Stimulated activated naive CD8-positive, alpha-beta T cell treated with anti-CD3 and anti-CD28 coated beads, Interleukin-15, amount 100 ng/mL, for 72 hours (primary cell): ENCODE measurements around the gene VPS26A.

ENCODE experiments used
- ATAC-seq: fragments of 150-1000 bp; cut with Tn5 transposase; 2 replicates; pipeline ENCODE4 v1.10.0; 2021; ENCODE audit warnings: mild to moderate bottlenecking, moderate library complexity
- DNase-seq, 2 donors: peaks; one replicate each; pipeline ENCODE4 v3.0.0; 2021 to 2022
- H3K27ac Mint-ChIP-seq, 2 donors: one replicate each; pipeline ENCODE4 v1.8.0; 2022; ENCODE audit warnings: mild to moderate bottlenecking in 2 of 2, mixed read lengths in 2 of 2, moderate library complexity in 2 of 2
- H3K27me3 Mint-ChIP-seq: one replicate; pipeline ENCODE4 v1.8.0; 2022; ENCODE audit warnings: mixed read lengths
- H3K4me1 Mint-ChIP-seq: one replicate; pipeline ENCODE4 v1.8.0; 2022; ENCODE audit warnings: mild to moderate bottlenecking, mixed read lengths
- H3K4me3 Mint-ChIP-seq, 2 donors: one replicate each; pipeline ENCODE4 v1.8.0; 2022; ENCODE audit warnings: mild to moderate bottlenecking in 2 of 2, mixed read lengths in 2 of 2, moderate library complexity in 1 of 2
- H3K9me3 Mint-ChIP-seq, 2 donors: one replicate each; pipeline ENCODE4 v1.8.0; 2022; ENCODE audit warnings: mixed read lengths in 2 of 2

VPS26A gene

GRCh38 chr10:69123747-69124562, at the start of gene VPS26A:
Gene VPS26A (plus strand): TSS chr10:69124178. CDS start chr10:69124278, 100 bp downstream.
- peak within 1 kb of the TSS; percentile 94 to 97 for H3K27ac Mint-ChIP-seq

DNA sequence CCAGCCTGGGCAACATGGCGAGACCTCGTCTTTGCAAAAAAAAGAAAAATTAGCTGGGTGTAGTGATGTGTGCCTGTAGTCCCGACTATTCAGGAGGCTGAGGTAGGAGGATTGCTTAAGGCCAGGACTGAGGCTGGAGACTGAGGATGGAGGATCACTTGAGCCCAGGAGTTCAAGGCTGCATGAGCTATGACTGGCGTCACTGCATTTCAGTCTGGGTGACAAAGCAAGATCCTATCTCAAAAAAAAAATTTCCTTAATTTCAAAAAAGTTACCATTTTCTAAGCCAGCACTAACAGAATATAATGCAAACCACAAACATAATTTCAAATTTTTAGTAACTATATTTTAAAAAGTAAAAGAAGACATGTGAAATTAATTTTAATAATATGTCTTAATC, 49.4 kb upstream of the VPS26A start:
- ATAC-seq (no peak), DNase-seq (no peak)
- Mint-ChIP-seq H3K27me3 (no peaks in the 10 kb centered on the region), H3K27ac (no peak overlapping the region), H3K4me1 (peaks cover 18% of the 10 kb centered on the region), H3K4me3 (no peak overlapping the region), H3K9me3 (no peaks in the 10 kb centered on the region)

More at GRCh38 chr10:69123747-69124562, at the start of gene VPS26A:
- ATAC-seq: peak; percentile 93
- peak within 1 kb of the TSS; percentile 90 to 94 for H3K4me3 Mint-ChIP-seq
- H3K4me1 Mint-ChIP-seq: peaks cover 42% of the 10 kb centered on the region
- DNase-seq: peak; percentile 98 to 99
- H3K27me3 Mint-ChIP-seq: no peaks in the 10 kb centered on the region
- H3K9me3 Mint-ChIP-seq: no peaks in the 10 kb centered on the region

- H3K27me3 Mint-ChIP-seq: no peaks in the 10 kb centered on the region
- H3K4me3 Mint-ChIP-seq: no peak overlapping the region
- peaks cover 18% of the 10 kb centered on the region for H3K4me1 Mint-ChIP-seq
- H3K27ac Mint-ChIP-seq: no peak overlapping the region
- ATAC-seq (no peak), DNase-seq (no peak)
- no peaks in the 10 kb centered on the region for H3K9me3 Mint-ChIP-seq
Observed at GRCh38 chr10:69075431-69075830, 48.5 kb upstream of the VPS26A start.

GRCh38 chr10:69078311-69078710, 45.7 kb upstream of the VPS26A start:
- Mint-ChIP-seq H3K4me3 (no peak overlapping the region), H3K9me3 (no peaks in the 10 kb centered on the region), H3K4me1 (peaks cover 10% of the 10 kb centered on the region), H3K27ac (peak overlapping the region in 1 of 2 donors; percentile 19), H3K27me3 (no peaks in the 10 kb centered on the region)
- no peak for ATAC-seq
- DNase-seq: no peak

GRCh38 chr10:69080226-69080625, 43.8 kb upstream of the VPS26A start:
- DNase-seq (no peak), ATAC-seq (no peak)
- no peaks in the 10 kb centered on the region for H3K27me3 Mint-ChIP-seq
- no peak overlapping the region for H3K27ac Mint-ChIP-seq
- H3K9me3 Mint-ChIP-seq: no peaks in the 10 kb centered on the region
- no peak overlapping the region for H3K4me3 Mint-ChIP-seq
- peaks cover 5% of the 10 kb centered on the region for H3K4me1 Mint-ChIP-seq

GRCh38 chr10:69086001-69086509, 37.9 kb upstream of the VPS26A start:
- Mint-ChIP-seq H3K27me3 (no peaks in the 10 kb centered on the region), H3K4me1 (peaks cover 38% of the 10 kb centered on the region), H3K9me3 (no peaks in the 10 kb centered on the region), H3K4me3 (peak overlapping the region; percentile 75 to 83), H3K27ac (peak overlapping the region; percentile 90 to 92)
- DNase-seq (no peak), ATAC-seq (no peak)

- DNase-seq (peak; percentile 76 to 81), ATAC-seq (peak; percentile 74)
- no peaks in the 10 kb centered on the region for H3K9me3 Mint-ChIP-seq
- H3K27ac Mint-ChIP-seq: peak within 1 kb of the TSS; percentile 96 to 97
- peak within 1 kb of the TSS; percentile 74 to 83 for H3K4me3 Mint-ChIP-seq
- H3K27me3 Mint-ChIP-seq: no peaks in the 10 kb centered on the region
- peaks cover 45% of the 10 kb centered on the region for H3K4me1 Mint-ChIP-seq
Observed at GRCh38 chr10:69087590-69088470, 36.1 kb upstream of the VPS26A start, which contains the start of gene SRGN. Gene SRGN (plus strand): TSS chr10:69088103. CDS start chr10:69088158, 55 bp downstream.

DNA sequence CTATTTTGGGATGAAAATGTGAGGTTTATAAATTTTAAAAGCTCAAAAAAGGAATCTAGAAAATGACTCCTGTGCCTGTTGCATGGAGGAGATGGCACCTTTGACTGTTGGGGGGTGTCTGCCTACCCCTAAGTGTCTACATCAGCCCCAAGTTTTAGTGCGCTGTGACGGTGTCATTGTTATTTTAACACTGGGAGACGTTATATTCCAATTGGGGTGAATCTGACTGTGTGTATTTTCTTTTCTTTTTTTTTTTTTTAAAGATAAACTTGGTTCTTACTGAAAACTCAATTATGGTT, 35.6 kb upstream of the VPS26A start:
- Mint-ChIP-seq H3K4me1 (peaks cover 51% of the 10 kb centered on the region), H3K27ac (peak overlapping the region; percentile 96 to 97), H3K9me3 (no peaks in the 10 kb centered on the region), H3K4me3 (peak overlapping the region; percentile 74 to 83), H3K27me3 (no peaks in the 10 kb centered on the region)
- ATAC-seq: no peak
- DNase-seq: peak; percentile 32 to 39

- DNase-seq: peak; percentile 48 to 58
- no peaks in the 10 kb centered on the region for H3K27me3 Mint-ChIP-seq
- peak overlapping the region; percentile 79 to 83 for H3K4me3 Mint-ChIP-seq
- ATAC-seq: peak; percentile 22
- no peaks in the 10 kb centered on the region for H3K9me3 Mint-ChIP-seq
- H3K4me1 Mint-ChIP-seq: peaks cover 55% of the 10 kb centered on the region
- peak overlapping the region; percentile 96 to 97 for H3K27ac Mint-ChIP-seq
Observed at GRCh38 chr10:69088801-69089501, 35.0 kb upstream of the VPS26A start.

DNA sequence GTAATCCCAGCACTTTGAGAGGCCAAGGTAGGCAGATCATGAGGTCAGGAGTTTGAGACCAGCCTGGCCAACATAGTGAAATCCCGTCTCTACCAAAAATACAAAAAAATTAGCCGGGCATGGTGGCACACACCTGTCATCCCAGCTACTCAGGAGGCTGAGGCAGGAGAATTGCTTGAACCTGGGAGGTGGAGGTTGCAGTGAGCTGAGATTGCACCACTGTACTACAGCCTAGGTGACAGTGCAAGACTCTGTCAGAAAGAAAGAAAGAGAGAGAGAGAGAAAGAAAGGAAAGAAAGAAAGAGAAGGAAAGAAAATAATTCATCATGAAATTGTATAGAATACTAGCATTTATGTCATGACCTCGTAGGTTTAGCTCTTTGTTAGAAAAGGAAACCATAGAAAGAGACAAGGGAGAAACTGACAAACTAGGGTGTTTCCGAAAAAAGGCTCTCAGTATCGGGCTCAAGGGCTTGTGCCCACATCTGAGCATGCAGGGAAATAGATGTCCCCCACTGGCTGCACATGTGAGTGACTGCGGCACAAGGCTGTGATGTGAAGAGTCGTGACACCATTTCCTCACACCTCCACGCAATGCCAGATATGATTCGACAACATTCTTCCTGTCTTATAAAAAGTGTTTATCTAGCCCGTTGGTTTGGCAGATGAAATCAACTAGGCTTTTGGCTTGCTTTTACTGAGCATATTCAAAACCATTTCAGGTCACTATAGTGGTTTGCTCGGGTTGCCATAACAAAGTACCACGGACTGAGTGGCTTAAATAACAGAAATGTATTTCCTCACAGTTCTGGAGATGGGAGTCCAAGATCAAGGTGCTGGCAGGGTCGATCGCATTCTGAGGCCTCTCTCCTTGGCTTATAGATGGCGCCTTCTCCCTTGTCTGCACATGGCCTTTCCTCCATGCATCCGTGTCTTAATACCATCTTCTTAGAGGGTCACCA, 34.1 kb upstream of the VPS26A start:
- Mint-ChIP-seq H3K4me3 (peak overlapping the region; percentile 79 to 83), H3K27me3 (no peaks in the 10 kb centered on the region), H3K9me3 (no peaks in the 10 kb centered on the region), H3K27ac (peak overlapping the region; percentile 95 to 96), H3K4me1 (peaks cover 53% of the 10 kb centered on the region)
- DNase-seq (peak; percentile 82 to 93), ATAC-seq (peak; percentile 91)

DNA sequence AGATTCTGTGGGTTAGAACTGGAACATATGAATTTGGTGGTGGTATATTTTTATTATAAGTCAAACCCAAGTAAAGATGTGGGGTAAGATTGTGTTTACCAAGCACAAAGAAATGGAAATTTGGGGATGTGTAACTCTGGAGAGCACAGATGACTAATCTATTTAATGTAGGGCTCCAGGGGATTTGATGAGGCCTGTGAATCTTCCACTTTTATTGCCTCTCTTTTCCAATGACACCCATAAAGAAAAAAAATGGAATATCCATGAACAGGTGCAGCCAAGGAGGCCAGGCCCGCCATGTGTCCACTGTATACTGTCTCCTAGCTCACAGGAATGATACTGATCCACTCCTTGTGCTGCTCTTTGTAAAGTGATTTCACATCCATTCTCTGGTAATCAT, 33.3 kb upstream of the VPS26A start:
- peaks cover 53% of the 10 kb centered on the region for H3K4me1 Mint-ChIP-seq
- peak overlapping the region; percentile 95 to 96 for H3K27ac Mint-ChIP-seq
- DNase-seq (no peak), ATAC-seq (no peak)
- H3K4me3 Mint-ChIP-seq: peak overlapping the region; percentile 79 to 83
- H3K27me3 Mint-ChIP-seq: no peaks in the 10 kb centered on the region
- no peaks in the 10 kb centered on the region for H3K9me3 Mint-ChIP-seq

- Mint-ChIP-seq H3K27ac (peak overlapping the region; percentile 95 to 96), H3K9me3 (no peaks in the 10 kb centered on the region), H3K27me3 (no peaks in the 10 kb centered on the region), H3K4me3 (peak overlapping the region; percentile 79 to 83), H3K4me1 (peaks cover 52% of the 10 kb centered on the region)
- DNase-seq (no peak), ATAC-seq (no peak)
Observed at GRCh38 chr10:69091143-69091651, 32.8 kb upstream of the VPS26A start.

- DNase-seq: peak; percentile 76 to 79
- Mint-ChIP-seq H3K27ac (peak overlapping the region; percentile 59 to 81), H3K4me1 (peaks cover 42% of the 10 kb centered on the region), H3K4me3 (peak overlapping the region; percentile 30 to 77), H3K27me3 (no peaks in the 10 kb centered on the region), H3K9me3 (no peaks in the 10 kb centered on the region)
- ATAC-seq: peak; percentile 40
Observed at GRCh38 chr10:69092959-69093850, 30.8 kb upstream of the VPS26A start.
